HG02943 (cell line): ENCODE data around the gene LRRC3C.

ENCODE experiments used
- ATAC-seq: cut with Tn5 transposase; IDR thresholded peaks from one replicate; pipeline ENCODE4 v1.9.1; 2021; ENCODE audit warnings: mild to moderate bottlenecking, low read depth, moderate library complexity; ENCODE audit not compliant: unreplicated experiment

The LRRC3C gene

GRCh38 chr17:39973496-39973895, 46.0 kb downstream of the LRRC3C start:
- no peak for ATAC-seq

GRCh38 chr17:39974433-39974832, 46.9 kb downstream of the LRRC3C start:
- no peak for ATAC-seq

GRCh38 chr17:39975801-39976200, 48.3 kb downstream of the LRRC3C start:
- no peak for ATAC-seq

GRCh38 chr17:39979016-39979670, 51.6 kb downstream of the LRRC3C start:
- no peak for ATAC-seq

- no peak for ATAC-seq
These were observed 52.4 kb downstream of the LRRC3C start for GRCh38 chr17:39979893-39980350.

GRCh38 chr17:39980351-39981206, 53.0 kb downstream of the LRRC3C start, which contains the start of gene PSMD3:
Gene PSMD3 (plus strand): TSS chr17:39980807. CDS start chr17:39980971, 164 bp downstream.
- peak; percentile 93 for ATAC-seq

- no peak for ATAC-seq
These were observed 53.7 kb downstream of the LRRC3C start for GRCh38 chr17:39981207-39981741.

- no peak for ATAC-seq
These were observed 54.3 kb downstream of the LRRC3C start for GRCh38 chr17:39981766-39982375.

- no peak for ATAC-seq
These were observed 60.8 kb downstream of the LRRC3C start for GRCh38 chr17:39988206-39988810.

GRCh38 chr17:39994448-39994847, 66.9 kb downstream of the LRRC3C start:
- ATAC-seq: no peak
